ENCODE data around the gene CHD3.

The CHD3 gene

GRCh38 chr17:7888184-7888920, at the start of gene CHD3:
CHD3 (plus strand) TSS chr17:7888789; CDS start chr17:7889001, 212 bp downstream.
- DNase-seq (ENCODE audit: low spot score) (no peak), FAIRE-seq (no peak)

GRCh38 chr17:7839190-7839875, 49.3 kb upstream of the CHD3 start:
- no peak for DNase-seq (ENCODE audit: low spot score)
- no peak for FAIRE-seq

- DNase-seq (ENCODE audit: low spot score) (no peak), FAIRE-seq (no peak)
Measured at GRCh38 chr17:7839876-7840261, 48.7 kb upstream of the CHD3 start.

GRCh38 chr17:7840441-7840840, 48.1 kb upstream of the CHD3 start:
- DNase-seq (ENCODE audit: low spot score) (no peak), FAIRE-seq (no peak)

GRCh38 chr17:7840875-7841274, 47.7 kb upstream of the CHD3 start:
- FAIRE-seq (no peak), DNase-seq (ENCODE audit: low spot score) (no peak)

- DNase-seq (ENCODE audit: low spot score) (peak; percentile 77), FAIRE-seq (peak; percentile 84)
Measured at GRCh38 chr17:7841396-7841914, 47.1 kb upstream of the CHD3 start.

- DNase-seq (ENCODE audit: low spot score) (peak; percentile 68), FAIRE-seq (peak; percentile 52)
Measured at GRCh38 chr17:7841915-7842379, 46.6 kb upstream of the CHD3 start.

- DNase-seq (ENCODE audit: low spot score), result no peak
- FAIRE-seq, result no peak
Measured at GRCh38 chr17:7842380-7843256, 46.0 kb upstream of the CHD3 start.

GRCh38 chr17:7843257-7843535, 45.4 kb upstream of the CHD3 start:
- FAIRE-seq (no peak), DNase-seq (ENCODE audit: low spot score) (no peak)

GRCh38 chr17:7843536-7844291, 44.9 kb upstream of the CHD3 start:
- DNase-seq (ENCODE audit: low spot score) (peak; percentile 62), FAIRE-seq (no peak)

GRCh38 chr17:7844292-7845154, 44.1 kb upstream of the CHD3 start:
- FAIRE-seq, result no peak
- peak; percentile 86 for DNase-seq (ENCODE audit: low spot score)

GRCh38 chr17:7845359-7846062, 43.1 kb upstream of the CHD3 start:
- FAIRE-seq (no peak), DNase-seq (ENCODE audit: low spot score) (no peak)

GRCh38 chr17:7846063-7846735, 42.4 kb upstream of the CHD3 start:
- DNase-seq (ENCODE audit: low spot score), result no peak
- no peak for FAIRE-seq

- no peak for FAIRE-seq
- DNase-seq (ENCODE audit: low spot score), result no peak
Measured at GRCh38 chr17:7846765-7847661, 41.6 kb upstream of the CHD3 start.

- DNase-seq (ENCODE audit: low spot score) (no peak), FAIRE-seq (no peak)
Measured at GRCh38 chr17:7848131-7848579, 40.4 kb upstream of the CHD3 start.

GRCh38 chr17:7848739-7849129, 39.9 kb upstream of the CHD3 start:
- FAIRE-seq (no peak), DNase-seq (ENCODE audit: low spot score) (no peak)

GRCh38 chr17:7849130-7849750, 39.3 kb upstream of the CHD3 start:
- no peak for DNase-seq (ENCODE audit: low spot score)
- no peak for FAIRE-seq
